ENCODE data around the gene MYH11.

MYH11 gene

DNA sequence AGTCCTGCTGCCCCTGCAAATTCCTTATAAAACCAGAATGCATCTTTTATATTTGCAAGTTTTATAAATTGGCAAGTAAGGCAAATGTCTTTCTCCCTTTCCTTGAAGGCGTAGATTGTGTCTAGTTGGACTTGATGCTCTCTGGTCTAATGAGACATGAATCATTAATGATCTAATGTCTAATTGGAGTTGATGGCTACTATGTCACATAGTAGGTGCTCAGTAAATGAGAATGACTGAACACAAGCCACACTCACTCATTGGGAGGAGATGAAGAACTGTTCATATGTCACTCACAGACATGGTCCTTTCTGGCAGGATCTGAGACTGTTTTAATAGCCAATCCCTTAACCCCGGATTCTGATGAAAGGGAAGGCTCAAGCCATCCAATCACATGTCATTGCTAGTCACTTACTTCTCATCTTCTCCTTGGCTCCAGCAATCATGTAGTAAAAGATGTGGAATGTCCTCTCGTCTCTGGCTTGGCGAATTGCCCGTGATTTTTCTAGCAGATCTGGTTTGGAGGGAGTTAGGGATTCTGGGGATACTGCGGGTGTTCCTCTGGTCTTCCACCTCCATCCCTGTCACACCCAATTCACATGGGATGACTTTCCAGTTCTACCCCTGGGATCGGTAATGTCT is 81.0 kb downstream of the MYH11 start:
- no peak for DNase-seq

DNA sequence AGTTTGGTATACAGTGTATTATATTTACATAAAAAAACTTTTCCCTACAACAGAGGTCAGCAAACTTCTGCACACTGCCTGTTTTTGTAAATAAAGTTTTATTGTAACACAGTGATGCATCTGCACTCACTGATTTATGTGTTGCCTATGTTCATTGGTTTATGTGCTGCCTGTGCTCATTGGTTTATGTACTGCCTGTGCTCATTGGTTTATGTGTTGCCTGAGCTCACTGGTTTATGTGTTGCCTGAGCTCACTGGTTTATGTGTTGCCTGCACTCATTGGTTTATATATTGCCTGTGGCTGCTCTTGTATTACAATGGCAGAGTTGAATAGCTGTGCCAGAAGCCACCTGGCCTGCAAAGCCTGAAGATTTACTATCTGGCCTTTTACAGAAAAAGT is 81.6 kb downstream of the MYH11 start:
- no peak for DNase-seq

DNA sequence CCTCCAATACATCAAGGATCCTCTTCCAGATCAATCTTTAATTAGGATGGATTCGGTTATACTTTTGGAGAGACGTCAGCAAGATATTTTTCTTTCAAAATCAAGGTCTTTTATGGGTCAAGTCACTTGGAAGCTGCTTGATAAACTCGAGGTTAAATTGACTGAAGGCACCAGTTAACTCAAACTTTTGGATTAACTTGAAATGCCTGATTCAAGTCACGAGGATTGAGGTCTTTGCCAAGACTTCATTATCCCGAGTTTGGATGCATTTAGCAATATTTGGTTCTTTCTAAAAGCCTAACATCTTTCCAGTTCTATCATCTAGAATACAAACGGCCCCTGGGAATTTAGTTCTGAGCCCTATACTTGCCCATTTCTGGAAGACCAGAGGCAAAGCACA is 82.9 kb downstream of the MYH11 start:
- DNase-seq: no peak

DNA sequence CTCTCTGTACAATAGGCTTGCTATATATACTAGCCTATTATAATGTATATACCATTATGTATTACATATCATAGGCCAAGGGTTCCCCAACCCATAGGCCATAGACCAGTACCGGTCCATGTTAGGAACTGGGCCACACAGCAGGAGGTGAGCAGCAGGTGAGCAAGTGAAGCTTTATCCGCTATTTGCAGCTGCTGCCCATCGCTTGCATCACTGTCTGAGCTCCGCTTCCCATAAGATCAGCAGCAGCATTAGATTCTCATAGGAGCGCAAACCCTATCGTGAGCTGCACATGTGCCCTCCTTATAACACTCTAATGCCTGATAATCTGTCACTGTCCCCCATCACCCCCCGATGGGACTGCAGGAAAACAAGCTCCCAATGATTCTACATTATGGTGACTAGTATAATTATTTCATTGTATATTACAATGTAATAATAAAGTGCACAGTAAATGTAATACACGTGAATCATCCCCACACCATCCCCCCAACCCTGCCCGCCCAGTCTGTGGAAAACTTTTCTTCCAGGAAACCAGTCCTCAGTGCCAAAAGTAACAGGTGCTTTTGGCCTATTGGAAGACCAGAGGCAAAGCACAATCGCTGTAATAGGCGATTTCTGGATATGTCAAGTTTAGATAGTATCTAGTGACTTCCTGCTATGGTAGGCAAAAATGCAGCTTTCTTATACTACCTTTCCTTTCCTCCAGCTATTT is 84.1 kb downstream of the MYH11 start:
- DNase-seq: no peak

GRCh38 chr16:15771694-15772093 is 85.1 kb downstream of the MYH11 start:
- DNase-seq: no peak

DNA sequence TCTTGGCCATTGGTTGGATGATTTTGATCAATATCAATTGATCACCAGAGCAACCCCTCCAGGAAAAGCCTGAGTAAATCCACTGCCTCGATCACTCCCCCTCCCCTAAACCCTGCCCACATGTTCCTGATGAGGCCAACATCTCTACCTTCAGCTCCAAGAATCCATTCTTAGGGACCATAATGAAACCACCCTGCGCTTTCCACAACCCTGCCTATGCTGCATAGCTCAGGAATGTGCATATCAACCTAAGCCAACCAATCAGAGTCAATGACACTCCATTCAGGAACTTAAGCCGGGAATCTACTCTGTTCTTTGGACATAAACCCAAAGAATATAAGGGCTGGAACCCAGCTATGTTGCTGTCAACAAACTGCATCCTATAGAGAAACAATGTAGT is 86.3 kb downstream of the MYH11 start:
- no peak for DNase-seq

DNA sequence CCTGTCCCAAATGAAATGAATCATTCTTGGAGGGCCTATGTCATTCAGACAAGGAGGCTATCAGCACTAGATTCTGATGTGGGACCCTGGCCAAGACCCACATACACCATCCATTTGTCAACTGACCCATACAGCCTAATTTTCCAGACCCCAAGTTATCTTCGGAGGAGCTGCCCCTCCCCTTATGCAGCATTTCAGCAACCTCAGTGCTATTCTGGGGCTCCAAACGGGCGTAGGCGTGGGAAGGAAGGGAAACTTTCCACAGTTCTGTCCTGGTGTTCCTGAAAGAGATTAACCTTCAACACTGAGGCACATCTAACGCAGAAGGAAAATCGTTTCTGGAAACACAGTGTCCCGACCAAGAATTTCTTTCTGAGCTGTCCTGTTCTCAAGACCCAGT is 86.7 kb downstream of the MYH11 start:
- DNase-seq: no peak

- DNase-seq: no peak
These were observed 87.6 kb downstream of the MYH11 start for GRCh38 chr16:15769239-15769638.

- no peak for DNase-seq
These were observed 88.6 kb downstream of the MYH11 start for GRCh38 chr16:15768201-15768600.

- no peak for DNase-seq
These were observed 89.9 kb downstream of the MYH11 start for GRCh38 chr16:15766918-15767317.

DNA sequence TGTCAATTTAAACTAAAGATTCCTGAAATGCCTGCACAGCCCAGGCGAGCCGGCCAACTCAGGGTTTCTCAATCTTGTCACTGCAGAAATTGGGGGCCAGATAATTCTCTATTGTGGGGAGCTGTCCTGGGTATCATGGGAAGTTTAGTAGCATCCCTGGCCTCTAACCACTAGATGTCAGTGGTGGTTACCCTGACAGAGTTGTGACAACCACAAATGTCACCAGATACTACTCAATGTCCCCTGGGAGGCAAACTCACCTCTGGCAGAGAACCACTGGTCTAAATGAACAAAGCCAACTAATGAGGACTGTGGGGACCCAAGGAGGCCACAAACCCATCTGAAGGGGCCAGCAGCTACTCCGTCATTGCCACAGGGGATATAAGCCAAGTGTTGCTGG is 90.9 kb downstream of the MYH11 start:
- DNase-seq: peak; percentile 63

- no peak for DNase-seq
These were observed 91.7 kb downstream of the MYH11 start for GRCh38 chr16:15765116-15765515.

DNA sequence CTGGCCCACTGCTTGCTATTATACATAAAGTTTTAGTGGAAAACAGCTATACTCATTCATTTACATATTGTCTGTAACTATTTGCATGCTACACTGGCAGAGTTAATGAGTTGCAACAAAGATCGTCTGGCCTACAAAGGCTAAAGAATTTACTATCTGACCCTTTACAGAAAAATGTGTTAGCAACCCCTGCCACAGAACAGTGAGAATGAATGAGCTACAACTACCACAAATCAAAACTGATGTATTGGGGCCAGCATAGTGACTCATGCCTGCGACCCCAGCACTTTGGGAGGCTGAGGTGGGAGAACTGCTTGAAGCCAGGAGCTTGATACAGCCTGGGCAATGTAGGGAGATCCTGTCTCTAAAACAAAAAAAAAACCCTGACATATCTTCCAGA is 92.7 kb downstream of the MYH11 start:
- no peak for DNase-seq

DNA sequence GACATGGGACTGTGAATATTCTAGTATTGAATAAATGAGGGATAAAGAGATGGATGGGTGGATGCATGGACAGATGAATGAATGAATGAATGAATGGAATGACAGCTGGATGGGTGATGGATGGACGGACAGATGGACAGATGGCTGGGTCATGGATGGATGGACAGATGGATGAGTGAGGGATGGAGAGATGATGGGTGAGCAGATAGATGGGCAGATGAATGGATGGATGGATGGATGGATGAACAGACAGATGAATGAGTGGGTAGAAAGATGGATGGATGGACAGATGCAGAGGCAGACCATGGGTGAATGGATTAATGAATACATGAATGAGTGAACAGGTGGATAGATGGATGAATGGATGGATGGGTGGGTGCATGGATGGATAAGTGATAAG is 96.7 kb downstream of the MYH11 start:
- DNase-seq: no peak

DNA sequence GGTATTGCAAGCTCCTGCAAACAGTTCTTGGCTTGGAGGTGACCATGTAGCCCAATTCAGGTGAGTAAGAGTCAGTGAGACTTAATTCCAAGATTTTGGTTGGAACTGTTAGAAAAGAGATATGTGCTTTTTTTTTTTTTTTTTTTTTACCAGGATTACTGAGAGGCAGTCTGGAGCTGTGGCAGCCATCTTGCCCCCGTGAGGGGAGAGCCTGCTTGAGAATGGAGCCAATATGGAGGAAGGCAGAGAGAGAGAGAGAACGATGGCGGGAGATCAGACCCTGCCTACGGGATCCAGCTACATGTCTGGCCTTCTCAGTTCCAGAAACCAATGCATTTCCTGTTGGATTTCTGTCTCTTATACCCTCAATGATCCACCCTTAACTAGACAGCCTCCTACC is 97.8 kb downstream of the MYH11 start:
- no peak for DNase-seq

DNA sequence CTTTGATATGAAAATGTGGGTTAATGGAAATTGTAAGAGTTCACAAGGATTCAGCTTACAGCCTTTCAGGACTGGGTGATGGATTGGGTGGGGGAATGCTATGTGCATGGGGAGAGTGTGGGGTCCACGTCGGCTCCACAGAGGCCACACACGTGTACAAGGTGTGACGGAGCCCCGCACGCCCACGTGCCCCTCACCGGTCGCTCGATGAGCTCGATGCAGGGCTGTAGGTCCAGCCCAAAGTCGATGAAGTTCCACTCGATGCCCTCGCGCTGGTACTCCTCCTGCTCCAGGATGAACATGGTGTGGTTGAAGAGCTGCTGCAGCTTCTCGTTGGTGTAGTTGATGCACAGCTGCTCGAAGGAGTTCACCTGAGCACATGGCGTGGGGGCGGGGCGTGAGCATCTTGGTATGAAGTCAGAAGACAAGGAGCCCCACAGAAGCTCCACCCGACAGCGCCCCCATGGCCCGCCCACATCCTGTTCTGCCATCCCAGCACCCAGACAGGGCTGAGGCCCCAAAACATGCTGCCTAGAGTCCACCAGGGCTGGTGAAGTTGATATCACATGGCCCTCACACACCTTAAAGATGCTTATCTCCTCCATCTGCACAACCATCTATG is 99.1 kb downstream of the MYH11 start:
- DNase-seq: no peak

DNA sequence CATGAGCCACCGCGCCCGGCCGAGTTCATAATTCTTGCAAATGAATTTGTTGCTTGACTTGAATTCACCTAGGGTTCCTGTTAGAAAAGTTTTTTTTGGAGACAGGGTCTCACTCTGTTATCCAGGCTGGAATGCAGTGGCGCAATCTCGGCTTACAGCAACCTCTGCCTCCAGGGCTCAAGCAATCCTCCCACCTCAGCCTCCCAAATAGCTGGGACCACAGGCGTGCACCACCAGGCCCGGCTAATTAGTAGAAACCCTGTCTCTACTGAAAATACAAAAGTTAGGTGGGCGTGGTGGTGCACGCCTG is 99.8 kb downstream of the MYH11 start:
- DNase-seq: no peak

- DNase-seq: no peak
These were observed 101.8 kb downstream of the MYH11 start for GRCh38 chr16:15754821-15755534.

DNA sequence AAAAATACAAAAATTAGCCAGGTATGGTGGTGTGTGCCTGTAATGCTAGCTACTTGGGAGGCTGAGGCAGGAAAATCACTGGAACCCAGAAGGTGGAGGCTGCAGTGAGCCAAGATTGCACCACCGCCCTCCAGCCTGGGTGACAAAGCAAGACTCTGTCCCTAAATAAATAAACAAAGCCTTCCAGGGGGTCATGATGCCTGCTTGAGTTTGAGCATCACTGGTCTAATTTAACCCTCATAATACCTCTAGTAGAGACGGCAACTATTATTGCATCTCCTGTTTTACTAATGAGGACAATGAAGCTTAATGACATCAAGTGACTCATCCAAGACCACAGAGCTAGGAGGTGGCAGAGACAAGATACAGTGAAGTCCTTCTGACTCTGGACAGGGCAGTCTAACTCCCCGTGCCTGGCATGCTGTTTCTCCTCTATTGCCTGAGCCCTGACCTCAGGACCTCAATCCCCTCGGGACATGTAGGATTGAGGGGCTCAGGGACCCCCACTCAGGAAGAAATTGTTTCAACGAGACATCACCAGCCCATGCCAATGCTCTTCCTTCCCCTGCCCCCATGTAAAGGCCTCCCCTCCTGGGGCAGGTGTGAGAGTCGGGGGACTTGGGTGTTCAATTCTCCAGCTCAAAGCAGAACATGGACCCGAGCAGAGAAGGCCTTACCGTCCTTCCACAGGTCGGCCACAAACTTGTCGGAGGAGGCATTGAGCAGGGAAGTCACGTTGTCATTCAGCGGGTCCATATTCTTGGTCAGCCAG is 103.9 kb downstream of the MYH11 start:
- no peak for DNase-seq

GRCh38 chr16:15751940-15752339 is 104.9 kb downstream of the MYH11 start:
- no peak for DNase-seq

GRCh38 chr16:15749985-15750384 is 106.8 kb downstream of the MYH11 start:
- DNase-seq: no peak

GRCh38 chr16:15749371-15749770 is 107.5 kb downstream of the MYH11 start:
- DNase-seq: no peak

DNA sequence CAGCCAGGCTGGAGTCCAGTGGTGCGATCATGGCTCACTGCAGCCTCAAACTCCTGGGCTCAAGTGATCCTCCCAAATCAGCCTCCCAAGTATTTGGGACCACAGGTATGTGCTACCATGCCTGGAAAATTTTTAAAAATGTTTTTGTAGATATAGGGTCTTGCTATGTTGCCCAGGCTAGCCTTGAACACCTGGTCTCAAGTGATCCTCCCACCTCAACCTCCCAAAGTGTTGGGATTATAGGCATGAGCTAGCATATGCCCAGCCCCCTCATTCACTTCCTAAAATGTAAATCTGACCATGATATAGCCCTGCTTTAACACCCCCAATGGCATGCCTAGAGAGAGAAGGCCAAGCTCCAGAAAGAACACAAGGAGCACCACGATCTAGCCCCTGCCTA is 108.2 kb downstream of the MYH11 start:
- DNase-seq: no peak

All from suppressor macrophage treated with lipopolysaccharide for 4 hours (primary cell).